NCI-H2081 (cell line): ENCODE measurements around the gene KRT72.

Source experiments
- DNase-seq, 2 experiments: peaks; one replicate each; lab custom pipeline; 2025; lab: John Stamatoyannopoulos, UW

KRT72 gene

GRCh38 chr12:52541709-52542108 is 59.6 kb downstream of the KRT72 start:
- DNase-seq = no peak

- DNase-seq = no peak
These were observed 60.7 kb downstream of the KRT72 start for GRCh38 chr12:52540531-52540930.

- DNase-seq = no peak
These were observed 61.5 kb downstream of the KRT72 start for GRCh38 chr12:52539821-52540173.

GRCh38 chr12:52539083-52539820 is 62.0 kb downstream of the KRT72 start:
- peak; percentile 31 to 53 for DNase-seq

GRCh38 chr12:52537101-52537500 is 64.2 kb downstream of the KRT72 start:
- DNase-seq = no peak
